ENCODE measurements around the gene HCAR2.
"Not testable (repeated sequence)": the region's sequence is repeated elsewhere in the genome, so short reads cannot be mapped to it uniquely, and the experiment has no call there.

HCAR2 gene

DNA sequence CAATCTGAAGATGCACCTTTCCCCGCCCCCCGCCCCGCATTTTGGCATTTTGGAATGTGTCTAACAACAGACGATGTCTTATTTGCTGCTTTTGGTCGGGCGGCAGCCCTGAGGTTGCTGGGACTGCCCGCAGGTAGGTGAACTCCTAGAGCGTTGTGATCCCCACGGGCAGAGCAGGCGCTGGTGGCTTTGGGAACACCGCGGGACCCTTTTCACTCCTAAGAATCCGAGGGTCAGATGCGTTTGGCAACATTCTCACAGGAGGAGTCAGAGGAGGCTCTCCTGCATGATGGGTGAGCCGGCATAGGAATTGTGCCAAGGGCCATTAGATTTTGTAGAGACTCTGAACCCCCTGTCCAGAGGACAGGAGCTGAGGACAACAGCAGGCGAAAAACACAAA, 41.9 kb downstream of the HCAR2 start:
- no peak for DNase-seq

DNA sequence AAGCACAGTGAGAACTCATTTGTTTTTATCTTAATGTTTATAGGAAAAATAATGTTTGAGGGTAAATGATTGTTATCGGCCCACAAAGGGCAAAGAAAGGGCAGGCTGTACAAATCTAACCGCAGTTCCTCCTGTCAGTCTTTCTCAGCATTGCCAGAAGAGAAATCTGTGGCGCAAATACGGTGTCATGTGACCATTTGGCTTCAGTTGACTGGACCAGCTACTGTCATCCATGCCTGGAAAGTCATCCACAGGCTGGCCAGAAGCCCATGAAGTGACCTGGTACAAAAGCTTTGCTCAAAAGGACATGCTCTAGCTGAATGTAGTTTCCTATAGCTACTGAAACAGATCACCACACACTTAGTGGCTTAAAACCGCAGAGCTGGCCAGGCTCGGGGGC, 43.6 kb downstream of the HCAR2 start:
- no peak for DNase-seq

DNA sequence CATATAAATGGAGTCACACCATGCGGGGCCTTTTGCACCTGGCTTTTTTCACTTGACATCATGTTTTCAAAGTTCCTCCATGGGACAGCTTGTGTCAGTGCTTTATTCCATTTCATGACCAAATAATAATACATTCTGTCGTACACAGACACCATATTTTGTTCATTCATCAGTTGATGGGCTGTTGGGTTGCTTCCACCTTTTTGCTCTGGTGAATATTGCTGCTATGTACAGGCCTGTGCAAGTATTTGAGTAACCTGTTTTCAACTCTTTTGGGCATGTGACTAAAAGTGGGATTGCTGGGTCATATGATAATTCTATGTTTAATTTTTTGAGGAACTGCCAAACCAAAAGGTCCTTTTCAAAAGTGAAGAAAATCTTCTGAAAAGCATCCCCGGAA, 46.9 kb downstream of the HCAR2 start:
- DNase-seq = no peak

DNA sequence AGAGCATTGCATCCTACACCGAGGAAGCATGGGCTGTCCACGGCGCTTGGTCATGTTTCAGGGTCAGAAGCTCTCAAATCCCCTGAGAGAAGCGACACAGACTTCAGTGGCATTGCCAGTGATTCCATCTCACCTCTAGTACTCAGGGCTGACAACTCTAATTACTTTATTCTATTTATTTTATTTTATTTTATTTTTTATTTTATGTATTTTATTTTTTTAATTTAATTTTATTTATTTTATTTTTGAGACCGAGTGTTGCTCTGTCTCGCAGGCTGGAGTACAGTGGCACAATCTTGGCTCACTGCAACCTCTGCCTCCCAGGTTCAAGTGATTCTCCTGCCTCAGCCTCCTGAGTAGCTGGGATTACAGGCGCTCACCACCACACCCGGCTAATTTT, 49.9 kb downstream of the HCAR2 start:
- DNase-seq = not testable (repeated sequence)

DNA sequence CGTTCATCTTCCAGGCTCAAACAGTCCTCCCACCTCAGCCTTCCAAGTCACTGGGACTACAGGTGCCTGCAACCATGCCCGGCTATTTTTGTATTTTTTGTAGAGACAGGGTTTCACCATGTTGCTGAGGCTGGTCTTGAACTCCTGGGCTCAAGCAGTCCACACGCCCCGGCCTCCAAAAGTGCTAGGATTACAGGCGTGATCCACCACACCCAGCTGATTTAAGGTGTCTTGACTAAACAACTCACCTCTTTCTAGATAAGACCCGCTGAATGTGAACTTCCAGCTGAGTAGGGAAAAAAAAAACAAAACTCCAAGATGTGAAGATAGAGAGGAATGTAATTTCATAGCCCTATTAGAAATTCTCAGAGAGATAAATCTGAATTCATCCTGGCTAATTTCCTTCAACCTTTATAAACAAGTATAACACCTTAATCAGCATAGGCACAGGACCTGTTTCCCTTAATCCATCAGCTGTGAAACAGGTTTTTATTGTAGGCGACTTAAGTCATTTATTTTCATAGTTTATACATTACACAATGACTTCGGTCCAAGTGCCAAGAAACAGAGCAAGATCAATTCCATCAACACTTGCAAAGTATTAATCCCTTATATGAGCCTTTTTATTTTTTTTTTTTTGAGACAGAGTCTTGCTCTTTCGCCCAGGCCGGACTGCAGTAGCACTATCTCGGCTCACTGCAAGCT, 51.5 kb downstream of the HCAR2 start:
- DNase-seq = no peak
